Left cardiac atrium (tissue), 4 donors: Measurements from ENCODE around the gene EVX2. TPM values are rescaled to one million over a fixed set of nuclear protein-coding genes. Genes with fewer than 3 reads are reported as not detected.

Experiments
- ATAC-seq, 2 donors: fragments of 200-7000 bp; cut with Tn5 transposase; one replicate each; pipeline ENCODE4 v1.9.1; 2020; ENCODE audit warnings: mild to moderate bottlenecking in 2 of 2, moderate library complexity in 2 of 2
- DNase-seq: peaks from one replicate; pipeline ENCODE4 v3.0.0-alpha.2; 2020
- intact Hi-C, 2 donors: fragments of 100-400 bp; cut with DNase I; formaldehyde crosslinking; loops; one replicate each; pipeline versions ENCODE4 v1.14.1 to v1.15.1; 2022 to 2023
- total RNA-seq, 2 donors: library from RNA; stranded (reverse); fragmentation: NEBNext Ultra II Directional; extraction: Animal tissue kit (Norgen Biotek cat#: 25700); gene quantifications; one replicate each; pipeline ENCODE4 v1.2.1, GENCODE V29; 2021
- donor health status: DM: no; HTN: yes; CAD: no.
- donor health status: DM: no; HTN: yes; CAD: no; lungs with severe emphysema.
- donor health status: DM: yes; HTN: yes; CAD: no.
- donor health status: Dilated cardiomyopathy.

Gene EVX2
- total RNA-seq, 2 donors from 2014 or later, result not detected

GRCh38 chr2:176123411-176124109 lies 39.8 kb upstream of the EVX2 start:
- intact Hi-C loops, result loop anchor here (10.0 kb wide), 2 partner anchors 691 to 1021 kb away; no protein-coding TSS in a partner anchor
- ATAC-seq (no peak), DNase-seq (no peak)

- ATAC-seq (peak; percentile 42 to 47), DNase-seq (peak; percentile 54)
- intact Hi-C loops, result loop anchor here (10.0 kb wide), 2 partner anchors 692 to 1022 kb away; no protein-coding TSS in a partner anchor
These were observed 39.1 kb upstream of the EVX2 start, which contains the start of gene HOXD9 for GRCh38 chr2:176122683-176123410. Gene HOXD9, plus strand, starts transcription at chr2:176122719. Its CDS starts 50 bp downstream, at chr2:176122769.

- no peak for DNase-seq
- intact Hi-C loops, result loop anchor here (10.0 kb wide), 2 partner anchors 693 to 1023 kb away; no protein-coding TSS in a partner anchor
- ATAC-seq, result peak; percentile 13 to 26
These were observed 38.4 kb upstream of the EVX2 start for GRCh38 chr2:176122052-176122682.

GRCh38 chr2:176121190-176122051 lies 37.7 kb upstream of the EVX2 start:
- ATAC-seq (no peak), DNase-seq (no peak)
- intact Hi-C loops, result loop anchor here (10.0 kb wide), 2 partner anchors 693 to 1023 kb away; no protein-coding TSS in a partner anchor

GRCh38 chr2:176120364-176121189 lies 36.8 kb upstream of the EVX2 start:
- intact Hi-C loops, result loop anchor here (10.0 kb wide), 2 partner anchors 694 to 1024 kb away; no protein-coding TSS in a partner anchor
- no peak for DNase-seq

GRCh38 chr2:176118601-176119339 lies 35.0 kb upstream of the EVX2 start:
- ATAC-seq (no peak), DNase-seq (no peak)
- intact Hi-C loops, result no loop called here

More at GRCh38 chr2:176120364-176121189, 36.8 kb upstream of the EVX2 start:
- no peak for ATAC-seq

- ATAC-seq, result no peak
- no peak for DNase-seq
- intact Hi-C loops, result no loop called here
These were observed 34.1 kb upstream of the EVX2 start for GRCh38 chr2:176117823-176118371.

- DNase-seq (no peak), ATAC-seq (no peak)
- intact Hi-C loops, result no loop called here
These were observed 33.5 kb upstream of the EVX2 start for GRCh38 chr2:176117162-176117822.

GRCh38 chr2:176115883-176116813 lies 32.4 kb upstream of the EVX2 start, which contains the start of gene HOXD10:
Gene HOXD10, plus strand, starts transcription at chr2:176116778. Its CDS starts 56 bp downstream, at chr2:176116834.
- DNase-seq (no peak), ATAC-seq (peak; percentile 25 to 30)
- intact Hi-C loops, result no loop called here

GRCh38 chr2:176114930-176115625 lies 31.3 kb upstream of the EVX2 start:
- DNase-seq (no peak), ATAC-seq (no peak)
- intact Hi-C loops, result no loop called here

GRCh38 chr2:176114120-176114929 lies 30.6 kb upstream of the EVX2 start:
- intact Hi-C loops, result no loop called here
- DNase-seq (no peak), ATAC-seq (no peak)

GRCh38 chr2:176112375-176113302 lies 28.9 kb upstream of the EVX2 start:
- no peak for DNase-seq
- no peak for ATAC-seq
- intact Hi-C loops, result no loop called here

- no peak for DNase-seq
- intact Hi-C loops, result no loop called here
- ATAC-seq, result no peak
These were observed 28.1 kb upstream of the EVX2 start for GRCh38 chr2:176111846-176112374.
